Activated CD8-positive, alpha-beta T cell treated with anti-CD3 and anti-CD28 coated beads, Interleukin-2, amount 10 ng/mL, durations not matched to agents 7 days and 5 days (primary cell): ENCODE data around the gene RASAL1. TPM values are rescaled to one million over a fixed set of nuclear protein-coding genes. Genes with fewer than 3 reads are reported as not detected.

Experiments
- ATAC-seq: fragments of 150-1000 bp; cut with Tn5 transposase; one replicate; pipeline ENCODE4 v1.10.0; 2021; ENCODE audit warnings: moderate library complexity
- CTCF ChIA-PET: fragments of 350-600 bp; sonication (Branson Sonifier 250); formaldehyde crosslinking; loops from one replicate; lab custom pipeline; 2021; ENCODE audit warnings: antibody characterized with exemption; lab: Charles Lee
- POLR2A ChIA-PET: fragments of 350-600 bp; sonication (Branson Sonifier 250); formaldehyde crosslinking; loops from one replicate; lab custom pipeline; 2021; ENCODE audit warnings: antibody characterized with exemption; lab: Charles Lee
- DNase-seq: peaks from one replicate; pipeline ENCODE4 v3.0.0-alpha.2; 2020
- H3K27ac Mint-ChIP-seq: one replicate; pipeline ENCODE4 v1.8.0; 2021; ENCODE audit warnings: mild to moderate bottlenecking, mixed read lengths
- H3K27me3 Mint-ChIP-seq: one replicate; pipeline ENCODE4 v1.8.0; 2021; ENCODE audit warnings: low read depth, mixed read lengths
- H3K36me3 Mint-ChIP-seq: one replicate; pipeline ENCODE4 v1.8.0; 2021; ENCODE audit warnings: low read depth, mixed read lengths
- H3K4me1 Mint-ChIP-seq: one replicate; pipeline ENCODE4 v1.8.0; 2021; ENCODE audit warnings: low read depth, mixed read lengths
- H3K4me3 Mint-ChIP-seq: one replicate; pipeline ENCODE4 v1.8.0; 2021; ENCODE audit warnings: mild to moderate bottlenecking, mixed read lengths
- H3K9me3 Mint-ChIP-seq: one replicate; pipeline ENCODE4 v1.8.0; 2022; ENCODE audit warnings: mixed read lengths; ENCODE audit not compliant: insufficient read depth
- total RNA-seq, 2 experiments: library from RNA; stranded (reverse); gene quantifications; one replicate each; pipeline ENCODE4 v1.2.3, GENCODE V29; 2021

Gene RASAL1
- total RNA-seq, 2 experiments from 2014 or later: 0.26 to 0.47 TPM

DNA sequence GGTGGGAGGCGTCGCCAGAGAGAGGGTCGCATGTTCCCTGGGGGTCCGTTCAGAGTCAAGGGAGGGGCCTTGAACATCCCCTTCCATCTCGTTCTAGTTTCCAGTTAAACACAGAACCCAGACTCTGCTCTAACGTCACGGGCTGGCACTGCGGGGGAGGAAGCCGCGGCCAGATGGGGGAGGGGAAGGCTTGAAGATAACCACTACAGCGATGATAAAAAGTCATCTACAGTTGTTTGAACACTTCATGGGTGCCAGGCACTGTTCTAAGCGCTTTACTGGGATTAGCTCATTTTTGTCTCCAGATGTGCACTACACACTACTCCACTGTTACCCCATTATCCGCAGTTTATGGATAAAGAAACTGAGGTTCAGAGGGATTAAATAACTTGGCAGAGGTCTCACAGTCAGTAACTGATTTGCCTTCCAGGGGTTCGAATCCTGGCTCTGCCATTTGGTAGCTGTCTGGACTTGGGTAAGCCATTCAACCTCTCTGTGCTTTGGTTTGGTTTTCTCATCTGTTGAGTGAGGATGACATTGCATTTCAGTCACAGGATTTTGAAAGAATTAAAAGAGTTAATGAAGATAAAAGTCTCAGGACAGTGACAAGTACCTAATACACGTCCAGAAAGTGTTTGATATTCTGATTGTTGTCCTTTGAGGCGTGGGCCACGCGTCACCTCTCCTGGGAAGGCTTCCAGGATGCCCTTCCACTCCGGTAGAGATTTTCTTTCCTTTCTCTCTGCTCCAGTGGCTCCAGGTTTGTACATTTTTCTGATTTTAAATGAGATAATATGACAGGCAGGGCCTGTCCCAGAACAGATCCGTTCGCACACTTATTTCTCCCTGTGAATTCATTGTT, 798 bp upstream of the RASAL1 start:
- Mint-ChIP-seq H3K27me3 (peaks cover 5% of the 10 kb centered on the region), H3K9me3 (no peaks in the 10 kb centered on the region), H3K36me3 (no peaks in the 10 kb centered on the region), H3K4me3 (peak overlapping the region; percentile 79), H3K27ac (peak overlapping the region; percentile 76), H3K4me1 (peaks cover 16% of the 10 kb centered on the region)
- POLR2A ChIA-PET: no interaction called here
- ATAC-seq (peak; percentile 66), DNase-seq (peak; percentile 75)
- CTCF ChIA-PET: interaction anchor here (1.1 to 4.3 kb wide), 8 partner anchors 16 to 152 kb away, joined by 3 to 27 read pairs (median 4); no protein-coding TSS in a partner anchor

DNA sequence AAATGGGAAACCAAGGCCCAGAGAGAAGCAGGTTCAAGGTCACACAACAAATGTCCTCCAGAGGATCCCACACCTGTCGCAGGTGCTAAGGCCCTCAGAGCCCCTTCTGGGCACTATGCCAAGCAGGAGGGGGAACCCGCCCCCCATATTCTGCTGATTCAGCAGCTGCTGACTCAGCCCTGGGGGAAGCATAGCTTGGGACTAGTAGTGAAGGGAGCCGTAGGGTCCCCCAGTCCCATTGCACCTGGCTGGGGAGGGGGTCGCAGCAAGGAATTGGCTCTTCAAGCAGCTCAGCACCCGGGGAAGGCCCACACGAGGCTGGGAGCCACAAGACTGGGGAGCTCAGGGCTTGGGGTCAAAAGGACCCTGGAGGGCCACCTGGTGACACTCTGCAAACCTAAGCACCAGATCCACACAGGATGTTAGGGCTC, 1.0 kb downstream of the RASAL1 start:
- Mint-ChIP-seq H3K36me3 (no peaks in the 10 kb centered on the region), H3K4me3 (peak overlapping the region; percentile 31), H3K27ac (no peak overlapping the region), H3K4me1 (peaks cover 16% of the 10 kb centered on the region), H3K9me3 (no peaks in the 10 kb centered on the region), H3K27me3 (peaks cover 5% of the 10 kb centered on the region)
- POLR2A ChIA-PET: interaction anchor here (1.0 to 1.5 kb wide), 3 partner anchors 17 to 45 kb away, joined by 3 read pairs; no protein-coding TSS in a partner anchor
- CTCF ChIA-PET: interaction anchor here (0.9 to 4.3 kb wide), 9 partner anchors 14 to 150 kb away, joined by 3 to 27 read pairs (median 5); no protein-coding TSS in a partner anchor
- ATAC-seq: no peak
- no peak for DNase-seq

DNA sequence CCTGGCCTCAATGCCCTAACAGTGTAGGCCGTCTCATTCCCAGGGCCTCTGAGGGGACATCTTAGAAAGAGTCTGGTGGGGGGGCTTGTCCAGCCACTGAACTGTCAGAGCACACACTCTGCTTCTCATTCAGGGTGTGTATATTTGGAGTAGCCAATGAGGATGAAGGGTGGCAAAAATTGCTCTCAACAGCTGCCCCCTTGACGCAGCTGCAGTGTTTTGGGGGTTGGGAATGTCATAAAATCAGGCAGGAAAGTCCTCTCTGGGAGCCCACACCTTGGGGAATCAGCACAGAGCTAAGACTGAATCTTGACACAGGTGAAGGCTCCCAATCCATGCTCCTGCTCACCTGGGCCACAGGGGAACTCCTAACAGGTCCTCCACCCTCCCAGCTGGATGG, 1.5 kb downstream of the RASAL1 start:
- peaks cover 16% of the 10 kb centered on the region for H3K4me1 Mint-ChIP-seq
- no peaks in the 10 kb centered on the region for H3K9me3 Mint-ChIP-seq
- no peaks in the 10 kb centered on the region for H3K36me3 Mint-ChIP-seq
- POLR2A ChIA-PET: interaction anchor here (1.2 to 1.5 kb wide), 2 partner anchors 18 to 44 kb away, joined by 3 read pairs; no protein-coding TSS in a partner anchor
- ATAC-seq (no peak), DNase-seq (no peak)
- H3K4me3 Mint-ChIP-seq: no peak overlapping the region
- H3K27me3 Mint-ChIP-seq: peaks cover 5% of the 10 kb centered on the region
- H3K27ac Mint-ChIP-seq: no peak overlapping the region
- CTCF ChIA-PET: interaction anchor here (0.9 to 4.3 kb wide), 4 partner anchors 19 to 141 kb away, joined by 4 to 27 read pairs (median 12); no protein-coding TSS in a partner anchor

DNA sequence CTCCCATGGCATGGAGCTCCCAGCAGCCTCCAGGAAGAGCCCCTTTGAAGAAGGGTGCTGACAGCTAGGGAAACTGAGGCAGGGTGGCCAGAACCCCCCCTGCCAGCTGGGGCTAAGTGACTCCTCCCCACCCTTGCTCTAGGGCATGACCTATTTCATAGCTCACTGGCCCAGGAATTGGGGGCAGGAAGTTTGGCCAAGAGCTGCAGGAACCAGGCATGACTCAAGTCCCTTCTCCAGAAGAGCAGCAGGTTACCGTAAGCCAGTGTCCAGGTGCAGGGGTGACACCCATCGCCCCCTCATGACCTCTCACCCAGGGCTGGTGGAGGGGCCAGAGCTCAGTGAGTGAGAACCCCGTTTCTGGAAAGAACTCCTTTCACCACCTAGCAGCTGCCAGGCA, 1.9 kb downstream of the RASAL1 start:
- ChIA-PET POLR2A (interaction anchor here (1.2 to 1.5 kb wide), 2 partner anchors 18 to 44 kb away, joined by 3 read pairs; no protein-coding TSS in a partner anchor), CTCF (interaction anchor here (1.4 to 4.3 kb wide), 3 partner anchors 19 to 141 kb away, joined by 4 to 27 read pairs (median 20); no protein-coding TSS in a partner anchor)
- Mint-ChIP-seq H3K4me1 (peaks cover 16% of the 10 kb centered on the region), H3K27ac (no peak overlapping the region), H3K4me3 (no peak overlapping the region), H3K36me3 (no peaks in the 10 kb centered on the region), H3K9me3 (no peaks in the 10 kb centered on the region), H3K27me3 (peaks cover 7% of the 10 kb centered on the region)
- DNase-seq (no peak), ATAC-seq (no peak)

DNA sequence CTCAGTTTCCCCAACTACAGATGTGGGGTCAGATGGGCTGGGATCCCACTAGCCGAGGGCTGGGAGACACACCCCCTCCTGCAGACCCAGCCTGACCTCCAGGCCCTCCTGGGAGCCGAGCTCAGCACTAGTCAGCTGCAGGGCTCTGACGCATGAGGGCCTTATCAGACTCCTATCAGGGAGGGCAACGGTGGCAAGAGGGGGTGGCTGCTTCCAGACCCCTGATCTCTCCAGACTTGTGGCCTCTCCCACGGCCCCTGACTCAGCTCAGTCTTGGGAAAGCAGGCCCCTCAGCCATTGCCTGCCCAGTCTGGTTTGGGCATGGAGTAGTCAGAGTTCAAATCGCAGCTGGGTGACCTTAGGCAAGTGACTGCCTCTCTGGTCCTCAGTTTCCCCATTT, 2.5 kb downstream of the RASAL1 start:
- POLR2A ChIA-PET: interaction anchor here (1.5 kb wide), 1 partner anchor 19 kb away, joined by 3 read pairs; no protein-coding TSS in a partner anchor
- ATAC-seq (no peak), DNase-seq (no peak)
- no peak overlapping the region for H3K4me3 Mint-ChIP-seq
- peaks cover 16% of the 10 kb centered on the region for H3K4me1 Mint-ChIP-seq
- peaks cover 11% of the 10 kb centered on the region for H3K27me3 Mint-ChIP-seq
- no peaks in the 10 kb centered on the region for H3K36me3 Mint-ChIP-seq
- CTCF ChIA-PET: no interaction called here
- H3K27ac Mint-ChIP-seq: no peak overlapping the region
- no peaks in the 10 kb centered on the region for H3K9me3 Mint-ChIP-seq

DNA sequence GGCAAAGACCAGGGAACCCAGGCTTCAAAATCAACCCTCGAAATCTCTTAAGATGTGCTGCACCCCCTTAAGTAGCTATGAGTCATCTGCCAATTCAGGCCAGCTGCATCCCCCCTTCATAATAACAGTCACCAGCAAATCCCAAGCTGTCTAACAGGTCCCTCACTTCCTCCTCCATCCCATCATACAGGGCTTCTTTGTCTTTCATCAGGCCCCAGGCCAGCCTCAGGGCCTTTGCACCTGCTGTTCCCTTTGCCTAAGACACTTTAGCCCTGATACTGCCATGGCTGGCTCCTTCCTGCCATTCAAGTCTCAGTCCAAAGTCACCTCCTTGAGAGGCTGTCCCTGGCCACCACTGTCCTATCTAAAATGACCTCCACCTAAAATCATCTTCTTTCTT, 4.0 kb downstream of the RASAL1 start:
- Mint-ChIP-seq H3K4me1 (peaks cover 11% of the 10 kb centered on the region), H3K27me3 (peaks cover 11% of the 10 kb centered on the region), H3K4me3 (no peak overlapping the region), H3K36me3 (no peaks in the 10 kb centered on the region), H3K27ac (no peak overlapping the region), H3K9me3 (no peaks in the 10 kb centered on the region)
- ATAC-seq (no peak), DNase-seq (no peak)
- ChIA-PET POLR2A (no interaction called here), CTCF (no interaction called here)

DNA sequence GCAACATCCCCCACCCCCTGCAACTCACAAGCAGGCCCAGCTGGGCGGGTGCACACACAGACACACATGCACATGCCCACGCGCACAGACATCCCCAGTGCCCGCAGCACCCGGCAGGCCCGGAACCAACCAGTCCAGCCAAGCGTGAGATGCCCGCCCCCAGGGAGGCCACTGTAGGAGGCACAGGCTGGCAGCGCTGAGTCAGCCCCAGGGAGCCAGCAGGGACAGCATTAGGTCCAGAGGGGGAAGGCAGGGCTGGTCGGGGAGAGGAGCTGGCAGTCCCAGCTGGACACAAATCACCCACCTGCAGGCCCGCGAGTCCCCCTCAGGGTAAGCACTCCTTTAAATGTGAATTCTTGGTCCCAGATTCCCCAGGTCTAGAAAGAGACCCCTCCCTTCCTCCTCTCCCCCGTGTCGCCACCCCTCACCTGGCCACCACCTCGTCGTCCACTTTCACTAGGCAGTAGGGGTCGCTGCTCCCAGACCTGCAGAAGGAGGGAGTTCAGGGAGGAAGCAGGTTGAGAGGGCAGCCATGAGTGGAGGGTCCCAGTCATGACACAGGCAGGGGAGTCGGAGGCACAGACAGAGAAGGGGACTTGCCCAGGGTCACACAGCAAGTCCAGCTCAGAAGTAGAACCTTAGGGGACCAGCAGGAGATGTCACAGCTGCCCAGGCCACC, 5.0 kb downstream of the RASAL1 start:
- DNase-seq (no peak), ATAC-seq (peak; percentile 10)
- POLR2A ChIA-PET: no interaction called here
- H3K4me1 Mint-ChIP-seq: peaks cover 3% of the 10 kb centered on the region
- peaks cover 8% of the 10 kb centered on the region for H3K27me3 Mint-ChIP-seq
- no peaks in the 10 kb centered on the region for H3K9me3 Mint-ChIP-seq
- no peaks in the 10 kb centered on the region for H3K36me3 Mint-ChIP-seq
- H3K27ac Mint-ChIP-seq: no peak overlapping the region
- H3K4me3 Mint-ChIP-seq: no peak overlapping the region
- CTCF ChIA-PET: no interaction called here

DNA sequence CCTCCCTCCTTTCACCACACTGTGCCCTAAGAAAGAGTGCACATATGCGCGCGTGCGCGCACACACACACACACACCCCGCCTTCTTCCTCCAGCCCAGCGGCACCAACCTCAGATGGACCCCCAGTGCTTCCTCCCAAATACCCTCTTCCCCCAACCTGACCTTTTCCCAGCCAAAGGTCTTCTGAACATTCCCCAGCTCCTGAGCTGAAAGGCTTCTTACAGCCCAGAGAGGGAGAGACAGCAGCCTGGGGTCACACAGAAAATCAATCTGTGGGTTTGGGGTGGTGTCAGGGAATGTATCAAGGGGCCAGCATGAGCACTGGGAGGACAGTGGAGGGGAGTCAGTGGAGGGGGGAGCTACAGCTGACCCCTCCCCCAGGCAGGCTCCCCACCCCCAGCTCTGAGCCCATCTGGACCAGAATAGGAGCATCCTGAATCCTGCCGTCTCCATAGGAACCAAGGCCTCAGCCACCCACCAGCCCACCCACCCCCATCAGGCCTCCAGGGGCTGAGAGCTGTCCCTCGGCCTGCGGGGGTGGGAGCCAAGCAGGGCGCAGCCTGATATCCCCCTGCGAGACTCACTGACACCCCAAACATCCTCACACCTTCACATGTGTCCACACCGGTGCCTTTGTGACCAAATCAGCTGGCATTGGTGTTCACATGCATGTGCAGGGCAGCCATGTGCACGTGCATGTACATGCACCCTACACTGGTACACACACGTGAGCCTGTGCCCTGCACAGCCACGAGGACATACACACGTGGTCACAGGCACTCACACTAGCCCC, 5.7 kb downstream of the RASAL1 start:
- POLR2A ChIA-PET: no interaction called here
- Mint-ChIP-seq H3K4me1 (peaks cover 1% of the 10 kb centered on the region), H3K27me3 (peaks cover 8% of the 10 kb centered on the region), H3K27ac (no peak overlapping the region), H3K36me3 (no peaks in the 10 kb centered on the region), H3K4me3 (no peak overlapping the region), H3K9me3 (no peaks in the 10 kb centered on the region)
- no peak for ATAC-seq
- CTCF ChIA-PET: no interaction called here
- DNase-seq: no peak

DNA sequence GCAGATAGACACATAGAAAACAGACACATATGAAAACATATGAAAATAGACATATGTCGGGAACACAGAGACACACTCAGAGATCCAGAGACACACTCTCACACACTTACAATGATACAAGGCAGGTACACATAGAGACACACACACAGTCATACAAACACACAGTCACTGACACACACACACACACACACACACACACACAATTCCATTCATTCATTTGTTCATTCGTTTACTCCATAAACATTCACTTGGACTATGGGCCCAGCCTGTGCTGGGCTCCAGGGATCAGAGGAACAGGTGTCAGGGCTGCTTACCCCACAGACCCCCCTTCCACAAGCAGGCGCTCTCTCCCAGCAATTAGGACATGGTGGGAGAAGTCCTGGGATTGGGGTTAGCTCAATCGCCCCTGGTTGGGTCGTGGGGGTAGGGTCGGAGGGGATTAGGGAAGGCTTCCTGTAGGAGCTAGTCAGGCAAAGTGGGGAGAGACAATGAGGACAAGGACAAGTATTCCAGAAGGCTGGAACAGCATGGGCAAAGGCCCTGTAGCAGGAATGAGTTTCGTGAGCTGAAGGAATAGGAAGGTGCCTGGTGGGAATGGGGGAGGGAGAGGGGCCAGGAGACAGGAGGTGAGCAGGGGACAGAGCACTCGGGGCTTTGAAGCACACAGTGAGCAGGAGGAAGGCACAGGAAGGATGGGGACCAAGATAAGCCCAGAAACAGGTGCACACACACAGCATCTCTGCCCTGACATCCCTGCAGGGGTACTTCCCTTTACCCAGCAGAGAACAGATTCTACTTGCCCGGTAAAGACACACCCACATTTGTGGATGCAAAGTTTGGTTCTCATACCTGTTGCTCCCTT, 6.5 kb downstream of the RASAL1 start:
- CTCF ChIA-PET: no interaction called here

DNA sequence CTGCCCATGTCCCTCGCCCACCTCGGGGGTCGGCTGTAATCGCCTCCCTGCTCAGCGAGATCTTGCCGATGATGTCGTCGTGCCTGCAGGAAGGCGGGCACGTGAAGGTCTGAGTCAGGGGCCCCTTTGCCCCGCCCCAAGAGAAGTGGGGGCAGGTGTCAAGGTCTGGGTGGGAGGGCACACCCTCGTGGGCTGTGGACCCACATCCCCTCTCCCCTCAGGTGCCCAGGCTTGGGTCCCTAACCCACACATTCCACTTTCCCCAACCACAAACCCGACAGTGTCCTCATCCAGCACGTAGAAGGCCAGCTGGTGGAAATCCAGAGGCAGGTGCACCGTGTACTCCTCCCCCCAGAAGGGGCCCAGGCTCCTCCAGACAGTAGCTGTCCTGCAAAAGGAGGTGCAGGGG, 7.8 kb downstream of the RASAL1 start:
- Mint-ChIP-seq H3K27ac (no peak overlapping the region), H3K9me3 (no peaks in the 10 kb centered on the region), H3K4me3 (no peak overlapping the region), H3K27me3 (peaks cover 8% of the 10 kb centered on the region), H3K36me3 (no peaks in the 10 kb centered on the region), H3K4me1 (no peaks in the 10 kb centered on the region)
- ATAC-seq (no peak), DNase-seq (no peak)
- POLR2A ChIA-PET: no interaction called here
- CTCF ChIA-PET: no interaction called here

More for the DNA sequence above, 6.5 kb downstream of the RASAL1 start:
- POLR2A ChIA-PET: no interaction called here
- DNase-seq (no peak), ATAC-seq (no peak)
- Mint-ChIP-seq H3K4me3 (no peak overlapping the region), H3K9me3 (no peaks in the 10 kb centered on the region), H3K27ac (no peak overlapping the region), H3K36me3 (no peaks in the 10 kb centered on the region), H3K27me3 (peaks cover 6% of the 10 kb centered on the region), H3K4me1 (no peaks in the 10 kb centered on the region)
